Measurements from ENCODE around the gene TBC1D17.

DNA sequence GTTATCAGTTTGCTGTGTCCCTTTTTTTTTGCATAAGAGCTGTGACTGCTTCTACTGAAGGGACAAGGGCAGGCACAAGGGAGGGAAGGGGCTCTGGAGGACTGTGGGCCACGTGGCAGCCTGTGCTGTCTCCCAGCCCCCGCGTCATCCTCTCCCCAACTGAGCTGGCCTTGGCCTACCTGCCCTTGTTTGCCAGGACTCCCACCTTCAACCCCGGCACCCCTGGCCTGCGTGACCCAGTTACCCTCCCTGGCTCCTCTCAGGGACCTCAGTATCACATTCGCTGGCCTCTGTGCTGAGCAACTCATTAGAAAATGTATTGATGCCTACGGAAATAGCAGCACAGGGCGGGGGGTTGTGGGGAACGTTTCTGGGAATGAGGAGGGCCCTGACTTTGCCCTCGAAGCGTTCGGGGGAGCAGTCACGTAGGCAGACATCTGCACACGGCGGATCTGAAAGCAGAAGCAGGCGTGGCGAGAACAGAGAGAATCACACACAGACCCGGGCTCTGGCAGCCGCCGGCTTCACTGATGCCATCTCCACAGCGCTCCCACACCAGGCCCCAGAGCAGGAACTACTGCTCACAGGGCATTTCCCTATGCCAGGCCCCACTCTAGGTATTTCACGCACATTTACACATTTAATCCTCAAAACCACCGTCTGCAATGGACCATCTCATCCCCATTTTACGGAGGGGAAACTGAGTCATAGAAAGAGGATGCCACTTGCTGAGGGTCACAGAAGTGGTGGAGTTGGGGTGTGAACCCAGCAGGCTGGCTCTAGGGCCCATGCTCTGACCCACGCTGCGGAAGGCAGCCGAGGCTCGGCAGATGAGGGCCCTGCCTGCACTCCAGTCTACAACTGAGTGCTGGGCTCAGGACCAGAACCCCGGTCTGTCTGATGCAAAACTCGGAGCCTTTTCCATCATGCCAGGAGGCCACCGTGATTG is 45.8 kb downstream of the TBC1D17 start:
- TF ChIP-seq POLR2A (IDR thresholded peaks at IDR 0.05; ENCODE audit: low read depth, low read length): no peak
- no peak for TF ChIP-seq PAX5 (IDR thresholded peaks at IDR 0.05; ENCODE audit: insufficient read depth, low read length, severe bottlenecking)
- no peak for TF ChIP-seq POLR2AphosphoS5 (IDR thresholded peaks at IDR 0.05; ENCODE audit: low read depth, low read length)
- no peak for TF ChIP-seq TAF1 (IDR thresholded peaks at IDR 0.05; ENCODE audit: low read depth, low read length)

Data from GM12891 (cell line).